HL-60 (cell line): ENCODE data around the gene HPGD.

Experiments
- DNase-seq, 2 experiments: peaks; one replicate each; pipeline ENCODE4 v3.0.0-alpha.2; 2010 to 2020; ENCODE audit warnings: low read depth in 1 of 2, low spot score in 1 of 2
- H3K27ac ChIP-seq: fragments of 250-450 bp; sonication (Bioruptor Pico); replicated peaks from 2 replicates; pipeline ENCODE4 v1.5.1; 2020; ENCODE audit warnings: mild to moderate bottlenecking, moderate library complexity
- H3K27me3 ChIP-seq: fragments of 250-450 bp; sonication (Bioruptor Pico); 2 replicates; pipeline ENCODE4 v1.5.1; 2021; ENCODE audit warnings: mild to moderate bottlenecking, moderate library complexity; ENCODE audit not compliant: insufficient read depth, poor library complexity, severe bottlenecking
- H3K4me3 ChIP-seq: replicated peaks from 2 replicates; pipeline ENCODE4 v1.5.1; 2011; ENCODE audit warnings: mild to moderate bottlenecking, control low read depth, low read length; ENCODE audit not compliant: insufficient read depth
- GABPA ChIP-seq: IDR thresholded peaks from 2 replicates; pipeline ENCODE4 v1.6.1; 2012; ENCODE audit warnings: low read depth
- POLR2AphosphoS5 ChIP-seq: IDR thresholded peaks from 2 replicates; pipeline ENCODE4 v1.6.1; 2012; ENCODE audit warnings: low read depth
- REST ChIP-seq: IDR thresholded peaks from 2 replicates; pipeline ENCODE4 v1.6.1; 2012; ENCODE audit warnings: low read depth; ENCODE audit not compliant: insufficient replicate concordance
- SPI1 ChIP-seq: IDR thresholded peaks from 2 replicates; pipeline ENCODE4 v1.6.1; 2012; ENCODE audit warnings: low read depth, mild to moderate bottlenecking, borderline replicate concordance
- TF ChIP-seq, protein P1 (sequence below): IDR thresholded peaks from one replicate; pipeline ENCODE4 v1.5.1; 2011; ENCODE audit warnings: low read length, control low read depth, inconsistent platforms; ENCODE audit not compliant: insufficient read depth

Gene HPGD

DNA sequence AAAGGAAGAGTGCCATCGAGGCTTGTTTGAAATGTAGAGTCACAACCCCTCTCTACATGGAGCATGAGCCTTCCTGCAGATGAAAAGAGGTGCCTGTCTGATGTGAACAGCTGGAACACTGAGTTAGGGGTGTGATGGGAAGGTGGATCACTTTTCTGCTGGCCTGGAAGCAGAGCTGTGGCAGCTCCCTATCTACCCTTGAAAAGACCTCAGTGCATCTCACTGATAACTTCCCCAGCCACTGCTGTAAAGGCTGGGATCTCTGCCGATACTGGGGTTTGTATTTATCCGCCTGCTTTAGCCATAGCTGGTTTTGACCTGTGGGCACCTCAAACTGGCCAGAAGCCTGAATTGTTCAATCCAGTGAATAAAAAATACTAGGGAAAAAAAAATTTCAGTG lies 46.8 kb downstream of the HPGD start:
- Histone ChIP-seq H3K4me3 (no peak overlapping the region), H3K27ac (no peak overlapping the region), H3K27me3 (no peaks in the 10 kb centered on the region)
- no peak for DNase-seq
- TF ChIP-seq, protein P1, sequence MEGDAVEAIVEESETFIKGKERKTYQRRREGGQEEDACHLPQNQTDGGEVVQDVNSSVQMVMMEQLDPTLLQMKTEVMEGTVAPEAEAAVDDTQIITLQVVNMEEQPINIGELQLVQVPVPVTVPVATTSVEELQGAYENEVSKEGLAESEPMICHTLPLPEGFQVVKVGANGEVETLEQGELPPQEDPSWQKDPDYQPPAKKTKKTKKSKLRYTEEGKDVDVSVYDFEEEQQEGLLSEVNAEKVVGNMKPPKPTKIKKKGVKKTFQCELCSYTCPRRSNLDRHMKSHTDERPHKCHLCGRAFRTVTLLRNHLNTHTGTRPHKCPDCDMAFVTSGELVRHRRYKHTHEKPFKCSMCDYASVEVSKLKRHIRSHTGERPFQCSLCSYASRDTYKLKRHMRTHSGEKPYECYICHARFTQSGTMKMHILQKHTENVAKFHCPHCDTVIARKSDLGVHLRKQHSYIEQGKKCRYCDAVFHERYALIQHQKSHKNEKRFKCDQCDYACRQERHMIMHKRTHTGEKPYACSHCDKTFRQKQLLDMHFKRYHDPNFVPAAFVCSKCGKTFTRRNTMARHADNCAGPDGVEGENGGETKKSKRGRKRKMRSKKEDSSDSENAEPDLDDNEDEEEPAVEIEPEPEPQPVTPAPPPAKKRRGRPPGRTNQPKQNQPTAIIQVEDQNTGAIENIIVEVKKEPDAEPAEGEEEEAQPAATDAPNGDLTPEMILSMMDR: no peak
- TF ChIP-seq GABPA (no peak), SPI1 (no peak), POLR2AphosphoS5 (no peak), REST (no peak)

- DNase-seq: no peak
- Histone ChIP-seq H3K27ac (no peak overlapping the region), H3K27me3 (no peaks in the 10 kb centered on the region), H3K4me3 (no peak overlapping the region)
- peak; percentile 89 for TF ChIP-seq REST
- TF ChIP-seq, protein P1: no peak
Measured at GRCh38 chr4:174474457-174475075, 47.7 kb downstream of the HPGD start.

DNA sequence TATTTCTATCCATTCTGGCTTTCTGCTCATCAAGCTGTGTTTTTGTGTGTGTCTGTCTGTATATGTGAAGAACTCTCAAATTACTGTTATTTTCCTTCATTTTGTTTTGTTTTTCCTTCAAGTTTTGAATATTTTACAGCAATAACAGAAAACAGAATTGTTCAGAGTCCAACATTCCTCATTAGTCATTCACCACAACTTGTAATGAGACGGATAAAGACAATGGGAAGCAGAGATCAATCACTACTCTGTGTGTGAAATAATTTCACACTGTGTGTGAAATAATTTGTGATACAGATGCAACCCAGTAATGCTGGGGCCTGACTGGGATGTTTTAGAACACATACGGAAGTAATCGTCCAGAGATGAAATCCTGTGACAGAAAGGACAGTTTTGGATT lies 55.2 kb downstream of the HPGD start:
- TF ChIP-seq POLR2AphosphoS5: no peak
- no peak for TF ChIP-seq SPI1
- TF ChIP-seq, protein P1: no peak
- TF ChIP-seq REST: no peak
- no peak for TF ChIP-seq GABPA
- Histone ChIP-seq H3K4me3 (no peak overlapping the region), H3K27ac (no peak overlapping the region), H3K27me3 (no peaks in the 10 kb centered on the region)
- DNase-seq: no peak
